ENCODE data around the gene OR7G1.
"Not testable (repeated sequence)": the region's sequence is repeated elsewhere in the genome, so short reads cannot be mapped to it uniquely, and the experiment has no call there.

Gene OR7G1

GRCh38 chr19:9086761-9087160, 28.8 kb downstream of the OR7G1 start, which contains the start of gene OR1M1:
Gene OR1M1 (plus strand): TSS chr19:9087061. CDS start chr19:9093245, 6,184 bp downstream.
- no peak within 1 kb of the TSS for H3K4me3 ChIP-seq (ENCODE audit: low read depth, low read length)
- no peak for DNase-seq (ENCODE audit: low read depth)
- TF ChIP-seq, protein P1, sequence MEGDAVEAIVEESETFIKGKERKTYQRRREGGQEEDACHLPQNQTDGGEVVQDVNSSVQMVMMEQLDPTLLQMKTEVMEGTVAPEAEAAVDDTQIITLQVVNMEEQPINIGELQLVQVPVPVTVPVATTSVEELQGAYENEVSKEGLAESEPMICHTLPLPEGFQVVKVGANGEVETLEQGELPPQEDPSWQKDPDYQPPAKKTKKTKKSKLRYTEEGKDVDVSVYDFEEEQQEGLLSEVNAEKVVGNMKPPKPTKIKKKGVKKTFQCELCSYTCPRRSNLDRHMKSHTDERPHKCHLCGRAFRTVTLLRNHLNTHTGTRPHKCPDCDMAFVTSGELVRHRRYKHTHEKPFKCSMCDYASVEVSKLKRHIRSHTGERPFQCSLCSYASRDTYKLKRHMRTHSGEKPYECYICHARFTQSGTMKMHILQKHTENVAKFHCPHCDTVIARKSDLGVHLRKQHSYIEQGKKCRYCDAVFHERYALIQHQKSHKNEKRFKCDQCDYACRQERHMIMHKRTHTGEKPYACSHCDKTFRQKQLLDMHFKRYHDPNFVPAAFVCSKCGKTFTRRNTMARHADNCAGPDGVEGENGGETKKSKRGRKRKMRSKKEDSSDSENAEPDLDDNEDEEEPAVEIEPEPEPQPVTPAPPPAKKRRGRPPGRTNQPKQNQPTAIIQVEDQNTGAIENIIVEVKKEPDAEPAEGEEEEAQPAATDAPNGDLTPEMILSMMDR (IDR thresholded peaks at IDR 0.05; ENCODE audit: low read depth, low read length, missing control alignments), result no peak

- TF ChIP-seq, protein P1 (IDR thresholded peaks at IDR 0.05; ENCODE audit: low read depth, low read length, missing control alignments), result no peak
- no peak for DNase-seq (ENCODE audit: low read depth)
Observed at GRCh38 chr19:9078651-9079050, 36.9 kb downstream of the OR7G1 start.

GRCh38 chr19:9076901-9077300, 38.7 kb downstream of the OR7G1 start:
- no peak overlapping the region for H3K4me3 ChIP-seq (ENCODE audit: low read depth, low read length)
- TF ChIP-seq, protein P1 (IDR thresholded peaks at IDR 0.05; ENCODE audit: low read depth, low read length, missing control alignments), result no peak
- DNase-seq (ENCODE audit: low read depth), result no peak

More at GRCh38 chr19:9078651-9079050, 36.9 kb downstream of the OR7G1 start:
- no peak overlapping the region for H3K4me3 ChIP-seq (ENCODE audit: low read depth, low read length)

- TF ChIP-seq, protein P1 (IDR thresholded peaks at IDR 0.05; ENCODE audit: low read depth, low read length, missing control alignments), result no peak
- no peak overlapping the region for H3K4me3 ChIP-seq (ENCODE audit: low read depth, low read length)
- no peak for DNase-seq (ENCODE audit: low read depth)
Observed at GRCh38 chr19:9075064-9075949, 40.3 kb downstream of the OR7G1 start.

DNA sequence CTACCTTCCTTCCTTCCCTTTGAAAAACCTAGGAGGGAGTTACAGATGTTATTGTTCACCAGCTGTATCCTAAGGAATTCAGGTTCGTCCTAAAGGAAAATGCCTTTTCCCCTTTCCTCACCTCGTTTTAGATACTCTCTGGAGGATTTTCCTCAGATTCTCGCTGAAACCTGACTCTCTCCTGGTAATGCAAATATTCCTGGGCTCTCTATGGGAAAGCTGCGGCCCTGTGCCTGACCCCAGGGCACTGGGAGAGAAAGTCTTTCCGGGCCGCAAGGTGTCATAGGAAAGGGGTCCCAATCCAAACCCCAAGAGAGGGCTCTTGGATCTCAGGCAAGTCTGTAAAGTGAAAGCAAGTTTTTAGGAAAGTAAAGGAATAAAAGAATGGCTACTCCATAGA, 41.8 kb downstream of the OR7G1 start:
- H3K4me3 ChIP-seq (ENCODE audit: low read depth, low read length), result no peak overlapping the region
- TF ChIP-seq, protein P1 (IDR thresholded peaks at IDR 0.05; ENCODE audit: low read depth, low read length, missing control alignments), result no peak
- no peak for DNase-seq (ENCODE audit: low read depth)

- DNase-seq (ENCODE audit: low read depth), result not testable (repeated sequence)
Observed at GRCh38 chr19:9071720-9072119, 43.8 kb downstream of the OR7G1 start.

DNA sequence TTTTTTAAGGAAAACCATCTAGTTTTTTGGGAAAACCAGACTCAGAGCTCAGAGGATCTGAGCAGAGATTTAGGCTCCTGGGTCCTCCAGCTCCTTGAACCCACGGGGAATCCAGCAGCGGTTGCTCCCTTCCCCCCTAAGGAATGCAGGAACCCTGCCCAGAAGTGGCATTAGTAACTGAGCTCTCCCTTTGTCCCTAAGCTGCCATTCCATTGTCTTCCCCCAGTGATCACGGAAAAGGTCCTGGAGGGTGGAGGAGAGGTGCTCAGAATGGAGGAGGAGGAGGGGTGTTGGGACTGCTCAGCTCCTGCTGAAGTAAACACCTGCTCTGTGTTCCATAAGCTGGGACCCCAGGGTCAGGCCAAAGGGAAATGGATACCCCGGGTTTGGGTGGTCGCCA, 45.5 kb downstream of the OR7G1 start:
- DNase-seq (ENCODE audit: low read depth), result no peak
- TF ChIP-seq, protein P1 (IDR thresholded peaks at IDR 0.05; ENCODE audit: low read depth, low read length, missing control alignments), result no peak
- no peak overlapping the region for H3K4me3 ChIP-seq (ENCODE audit: low read depth, low read length)

More at GRCh38 chr19:9071720-9072119, 43.8 kb downstream of the OR7G1 start:
- not testable (repeated sequence) for H3K4me3 ChIP-seq (ENCODE audit: low read depth, low read length)
